Effector memory CD8-positive, alpha-beta T cell (primary cell): ENCODE data around the gene SELPLG.

Experiments
- ATAC-seq: fragments of 150-1000 bp; cut with Tn5 transposase; replicated peaks from 2 replicates; pipeline ENCODE4 v1.10.0; 2021; ENCODE audit warnings: mild to moderate bottlenecking, moderate library complexity
- DNase-seq, 3 experiments: peaks; one replicate each; pipeline ENCODE4 v3.0.0; 2021
- H3K27ac Mint-ChIP-seq, 2 donors: one replicate each; pipeline ENCODE4 v1.8.0; 2022; ENCODE audit warnings: mild to moderate bottlenecking in 2 of 2, mixed read lengths in 2 of 2, moderate library complexity in 2 of 2
- H3K27me3 Mint-ChIP-seq, 2 donors: one replicate each; pipeline ENCODE4 v1.8.0; 2022; ENCODE audit warnings: mixed read lengths in 2 of 2
- H3K36me3 Mint-ChIP-seq: one replicate; pipeline ENCODE4 v1.8.0; 2022; ENCODE audit warnings: mild to moderate bottlenecking, moderate library complexity, mixed read lengths; ENCODE audit not compliant: insufficient read depth
- H3K4me1 Mint-ChIP-seq, 2 donors: one replicate each; pipeline ENCODE4 v1.8.0; 2022; ENCODE audit warnings: low read depth in 2 of 2, mixed read lengths in 2 of 2
- H3K4me3 Mint-ChIP-seq, 2 donors: one replicate each; pipeline ENCODE4 v1.8.0; 2022; ENCODE audit warnings: mild to moderate bottlenecking in 2 of 2, mixed read lengths in 2 of 2, moderate library complexity in 2 of 2
- H3K9me3 Mint-ChIP-seq, 2 donors: one replicate each; pipeline ENCODE4 v1.8.0; 2022; ENCODE audit warnings: mixed read lengths in 2 of 2

Gene SELPLG

GRCh38 chr12:108649126-108649525 lies 15.4 kb upstream of the SELPLG start:
- Mint-ChIP-seq H3K27me3 (no peaks in the 10 kb centered on the region), H3K36me3 (peaks cover 7% of the 10 kb centered on the region), H3K4me1 (peaks cover 0 to 7% of the 10 kb centered on the region in 2 donors), H3K9me3 (no peaks in the 10 kb centered on the region), H3K4me3 (no peak overlapping the region), H3K27ac (no peak overlapping the region)
- ATAC-seq (no peak), DNase-seq (no peak)

GRCh38 chr12:108648371-108648770 lies 14.7 kb upstream of the SELPLG start:
- Mint-ChIP-seq H3K4me1 (peaks cover 0 to 7% of the 10 kb centered on the region in 2 donors), H3K9me3 (no peaks in the 10 kb centered on the region), H3K27me3 (no peaks in the 10 kb centered on the region), H3K27ac (no peak overlapping the region), H3K4me3 (no peak overlapping the region), H3K36me3 (peaks cover 7% of the 10 kb centered on the region)
- ATAC-seq = no peak
- DNase-seq = no peak

GRCh38 chr12:108647585-108648287 lies 14.0 kb upstream of the SELPLG start:
- DNase-seq (no peak), ATAC-seq (no peak)
- peaks cover 0 to 7% of the 10 kb centered on the region in 2 donors for H3K4me1 Mint-ChIP-seq
- no peaks in the 10 kb centered on the region for H3K27me3 Mint-ChIP-seq
- H3K4me3 Mint-ChIP-seq = no peak overlapping the region
- peaks cover 7% of the 10 kb centered on the region for H3K36me3 Mint-ChIP-seq
- peak overlapping the region in 1 of 2 donors; percentile 41 for H3K27ac Mint-ChIP-seq
- H3K9me3 Mint-ChIP-seq = no peaks in the 10 kb centered on the region

GRCh38 chr12:108646600-108647579 lies 13.2 kb upstream of the SELPLG start:
- peaks cover 3 to 7% of the 10 kb centered on the region in 2 donors for H3K4me1 Mint-ChIP-seq
- peak overlapping the region in 1 of 2 donors; percentile 41 for H3K27ac Mint-ChIP-seq
- ATAC-seq (no peak), DNase-seq (no peak)
- H3K9me3 Mint-ChIP-seq = no peaks in the 10 kb centered on the region
- no peak overlapping the region for H3K4me3 Mint-ChIP-seq
- H3K36me3 Mint-ChIP-seq = peaks cover 7% of the 10 kb centered on the region
- H3K27me3 Mint-ChIP-seq = no peaks in the 10 kb centered on the region

GRCh38 chr12:108645686-108646599 lies 12.2 kb upstream of the SELPLG start:
- DNase-seq (no peak), ATAC-seq (no peak)
- H3K27me3 Mint-ChIP-seq = no peaks in the 10 kb centered on the region
- peaks cover 7% of the 10 kb centered on the region for H3K36me3 Mint-ChIP-seq
- H3K4me1 Mint-ChIP-seq = peaks cover 7 to 8% of the 10 kb centered on the region in 2 donors
- H3K4me3 Mint-ChIP-seq = no peak overlapping the region
- H3K27ac Mint-ChIP-seq = no peak overlapping the region
- no peaks in the 10 kb centered on the region for H3K9me3 Mint-ChIP-seq

- Mint-ChIP-seq H3K4me3 (no peak overlapping the region), H3K36me3 (peaks cover 7% of the 10 kb centered on the region), H3K9me3 (no peaks in the 10 kb centered on the region), H3K4me1 (peaks cover 7 to 8% of the 10 kb centered on the region in 2 donors), H3K27me3 (no peaks in the 10 kb centered on the region), H3K27ac (no peak overlapping the region)
- DNase-seq = no peak
- no peak for ATAC-seq
Measured at GRCh38 chr12:108644811-108645120, 11.1 kb upstream of the SELPLG start.

- Mint-ChIP-seq H3K36me3 (peaks cover 7% of the 10 kb centered on the region), H3K9me3 (no peaks in the 10 kb centered on the region), H3K27me3 (no peaks in the 10 kb centered on the region), H3K4me3 (no peak overlapping the region), H3K4me1 (peaks cover 9 to 11% of the 10 kb centered on the region in 2 donors), H3K27ac (no peak overlapping the region)
- no peak for ATAC-seq
- DNase-seq = no peak
Measured at GRCh38 chr12:108643941-108644810, 10.5 kb upstream of the SELPLG start.

GRCh38 chr12:108642899-108643654 lies 9.4 kb upstream of the SELPLG start:
- peaks cover 10 to 12% of the 10 kb centered on the region in 2 donors for H3K4me1 Mint-ChIP-seq
- no peak overlapping the region for H3K4me3 Mint-ChIP-seq
- no peaks in the 10 kb centered on the region for H3K27me3 Mint-ChIP-seq
- no peak for ATAC-seq
- no peak for DNase-seq
- peaks cover 4% of the 10 kb centered on the region for H3K36me3 Mint-ChIP-seq
- H3K9me3 Mint-ChIP-seq = no peaks in the 10 kb centered on the region
- no peak overlapping the region for H3K27ac Mint-ChIP-seq

GRCh38 chr12:108642269-108642870 lies 8.7 kb upstream of the SELPLG start:
- Mint-ChIP-seq H3K4me3 (no peak overlapping the region), H3K36me3 (no peaks in the 10 kb centered on the region), H3K4me1 (peaks cover 9 to 12% of the 10 kb centered on the region in 2 donors), H3K9me3 (no peaks in the 10 kb centered on the region), H3K27ac (peak overlapping the region in 1 of 2 donors; percentile 27), H3K27me3 (no peaks in the 10 kb centered on the region)
- ATAC-seq = no peak
- no peak for DNase-seq

GRCh38 chr12:108641446-108642268 lies 8.0 kb upstream of the SELPLG start:
- H3K27ac Mint-ChIP-seq = peak overlapping the region in 1 of 2 donors; percentile 27
- H3K27me3 Mint-ChIP-seq = no peaks in the 10 kb centered on the region
- ATAC-seq (no peak), DNase-seq (no peak)
- H3K36me3 Mint-ChIP-seq = no peaks in the 10 kb centered on the region
- H3K4me1 Mint-ChIP-seq = peaks cover 6 to 12% of the 10 kb centered on the region in 2 donors
- no peaks in the 10 kb centered on the region for H3K9me3 Mint-ChIP-seq
- H3K4me3 Mint-ChIP-seq = no peak overlapping the region

GRCh38 chr12:108640802-108641445 lies 7.2 kb upstream of the SELPLG start:
- DNase-seq (no peak), ATAC-seq (no peak)
- H3K4me1 Mint-ChIP-seq = peaks cover 8 to 16% of the 10 kb centered on the region in 2 donors
- no peaks in the 10 kb centered on the region for H3K27me3 Mint-ChIP-seq
- H3K27ac Mint-ChIP-seq = peak overlapping the region; percentile 27 to 44
- H3K4me3 Mint-ChIP-seq = no peak overlapping the region
- no peaks in the 10 kb centered on the region for H3K36me3 Mint-ChIP-seq
- no peaks in the 10 kb centered on the region for H3K9me3 Mint-ChIP-seq
